Daoy (cell line): Measurements from ENCODE around the gene SLC35F3. TPM values are rescaled to one million over a fixed set of nuclear protein-coding genes. Genes with fewer than 3 reads are reported as not detected.

Experiments
- DNase-seq: peaks from one replicate; pipeline ENCODE4 v3.0.0-alpha.2; 2015; ENCODE audit warnings: low read depth
- total RNA-seq: library from RNA; depleted of rRNA; stranded (reverse); fragments of >200 nt; shearing (Covaris generic); gene quantifications from 2 replicates; pipeline ENCODE4 v1.2.3, GENCODE V29; 2014

Gene SLC35F3
- total RNA-seq, 1 experiment from 2014 or later, result 7.5 TPM

DNA sequence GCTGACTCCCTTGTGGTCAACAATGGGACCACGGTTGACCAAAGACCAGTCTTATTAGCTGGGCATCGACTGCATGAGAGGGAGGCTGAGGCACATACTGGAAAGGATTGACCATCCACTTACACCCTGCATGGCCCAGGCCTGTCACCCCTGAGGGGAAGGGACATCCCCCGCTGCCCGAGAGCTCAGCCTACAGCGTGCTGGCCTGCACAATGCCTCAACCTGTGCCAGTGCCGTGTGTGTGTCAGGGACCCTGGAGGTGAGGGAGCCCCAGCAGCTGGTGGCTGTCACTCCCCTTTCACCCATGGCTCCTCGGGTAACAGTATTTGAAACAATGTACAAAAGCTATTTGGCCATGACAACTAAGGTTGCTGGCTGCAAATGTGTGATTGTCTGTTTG, 67.3 kb downstream of the SLC35F3 start:
- DNase-seq, result no peak

DNA sequence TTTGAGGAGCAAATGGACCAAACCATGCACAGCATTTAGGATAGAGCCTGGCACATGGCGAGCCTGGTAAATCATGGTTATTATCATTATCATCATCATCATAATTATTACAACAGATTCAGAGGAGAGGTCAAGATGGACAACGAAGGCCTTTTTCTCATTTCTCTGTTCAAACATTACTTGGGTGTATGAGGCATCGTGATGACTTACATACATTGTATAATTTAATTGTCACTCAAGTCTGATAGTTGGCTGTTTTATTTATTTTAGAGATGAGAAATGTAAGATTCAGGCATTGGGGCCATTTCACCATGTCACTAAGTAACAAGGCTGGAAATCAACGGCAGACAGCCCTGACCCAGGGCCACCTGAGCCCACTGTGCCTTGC, 68.1 kb downstream of the SLC35F3 start:
- DNase-seq, result no peak

- DNase-seq, result peak; percentile 61
Measured at GRCh38 chr1:233972951-233973635, 68.6 kb downstream of the SLC35F3 start.

DNA sequence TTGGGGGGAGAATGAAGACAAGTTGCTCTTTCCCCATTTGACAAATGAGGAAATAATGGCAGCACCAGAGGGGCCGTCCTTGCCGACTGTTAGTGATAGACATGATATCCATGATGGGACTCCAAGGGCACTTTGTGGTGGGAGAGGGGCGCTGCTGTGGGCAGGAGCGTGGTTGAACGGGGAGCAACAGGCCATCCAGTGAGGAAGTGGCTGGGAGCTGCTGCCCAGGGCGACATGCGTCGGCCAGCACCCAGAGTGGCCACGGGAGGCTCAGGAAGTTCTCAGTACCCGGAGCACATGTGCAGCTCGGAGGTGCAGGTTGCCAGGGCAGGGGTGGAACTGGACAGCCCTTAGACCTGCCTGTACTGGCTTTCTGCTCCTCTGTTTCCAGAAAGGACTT, 71.0 kb downstream of the SLC35F3 start:
- no peak for DNase-seq

DNA sequence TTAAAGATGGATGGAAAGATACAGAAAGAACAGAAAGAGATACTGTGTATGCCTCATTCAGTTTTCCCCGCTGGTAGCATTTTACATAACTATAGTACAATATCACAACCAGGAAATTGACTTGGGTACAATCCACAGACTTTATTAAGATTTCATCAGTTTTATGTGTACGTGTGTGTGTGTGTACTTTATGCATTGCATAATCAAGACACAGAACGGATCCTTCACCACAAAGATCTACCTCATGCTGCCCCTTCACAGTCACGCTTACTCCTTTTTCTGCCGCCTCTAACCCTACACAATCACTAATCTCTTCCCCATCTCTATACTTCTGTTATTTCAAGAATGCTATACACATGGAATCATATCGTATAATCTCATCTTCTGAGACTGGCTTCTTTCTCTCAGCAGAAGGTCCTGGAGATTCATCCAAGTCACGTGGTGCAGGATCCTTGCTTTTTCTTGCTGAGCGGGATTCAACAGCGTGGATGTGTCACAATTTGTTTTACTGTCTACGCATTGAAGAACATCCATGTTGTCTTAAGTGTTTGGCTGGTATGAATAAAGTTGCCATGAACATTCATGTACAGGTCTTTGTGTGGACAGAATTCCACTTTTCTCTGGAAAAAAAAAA, 76.7 kb downstream of the SLC35F3 start:
- DNase-seq, result no peak

DNA sequence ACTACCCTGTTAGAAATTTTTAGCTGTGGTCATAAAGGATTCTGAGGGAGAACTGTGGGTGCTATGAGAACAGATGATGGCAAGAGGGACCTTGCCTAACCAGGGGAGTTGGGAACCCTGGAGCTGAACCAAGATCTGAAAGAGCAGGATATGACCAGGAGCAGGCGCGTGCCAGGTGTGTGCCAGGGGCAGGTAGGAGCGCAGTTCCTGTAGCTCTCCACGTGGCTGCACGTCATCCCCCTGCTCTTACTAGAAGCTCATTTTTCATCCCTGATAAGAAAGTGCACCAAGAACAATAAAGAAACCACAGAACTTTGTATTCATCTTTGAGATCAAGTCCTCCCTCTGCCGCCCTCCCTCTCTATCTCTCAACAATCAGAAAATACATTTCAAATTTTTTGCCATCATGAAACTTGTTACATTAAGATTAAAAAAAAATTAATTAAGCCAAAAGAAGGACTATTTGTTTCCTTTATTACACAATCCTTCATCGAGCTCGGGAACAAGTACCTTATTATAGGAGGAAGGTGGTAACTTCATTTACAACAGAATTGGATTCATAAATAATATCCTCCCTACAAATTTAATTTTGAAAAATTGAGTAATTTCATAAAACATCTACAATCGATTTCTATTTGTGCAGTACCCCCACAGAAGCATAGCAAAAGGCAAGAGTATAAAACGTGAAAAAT, 78.5 kb downstream of the SLC35F3 start:
- DNase-seq, result peak; percentile 33

DNA sequence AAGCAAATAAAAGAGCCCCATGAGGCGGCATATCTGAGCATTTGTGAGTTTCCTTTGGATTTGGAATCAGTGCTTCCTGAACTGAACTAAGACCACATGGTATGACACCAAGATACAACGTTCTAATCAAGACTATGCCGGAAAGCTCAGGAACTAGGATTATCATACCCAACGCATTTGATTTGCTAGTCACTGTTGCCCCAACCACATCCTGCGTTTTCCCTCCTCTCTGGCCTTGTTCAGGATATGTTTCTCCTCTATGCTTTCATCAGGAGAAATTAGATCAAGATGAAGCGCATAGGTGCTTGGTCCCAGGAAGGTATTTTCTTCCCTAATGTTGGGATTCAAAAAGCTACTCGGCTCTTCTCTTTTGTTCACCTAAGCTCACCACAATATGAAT, 79.3 kb downstream of the SLC35F3 start:
- peak; percentile 57 for DNase-seq

DNA sequence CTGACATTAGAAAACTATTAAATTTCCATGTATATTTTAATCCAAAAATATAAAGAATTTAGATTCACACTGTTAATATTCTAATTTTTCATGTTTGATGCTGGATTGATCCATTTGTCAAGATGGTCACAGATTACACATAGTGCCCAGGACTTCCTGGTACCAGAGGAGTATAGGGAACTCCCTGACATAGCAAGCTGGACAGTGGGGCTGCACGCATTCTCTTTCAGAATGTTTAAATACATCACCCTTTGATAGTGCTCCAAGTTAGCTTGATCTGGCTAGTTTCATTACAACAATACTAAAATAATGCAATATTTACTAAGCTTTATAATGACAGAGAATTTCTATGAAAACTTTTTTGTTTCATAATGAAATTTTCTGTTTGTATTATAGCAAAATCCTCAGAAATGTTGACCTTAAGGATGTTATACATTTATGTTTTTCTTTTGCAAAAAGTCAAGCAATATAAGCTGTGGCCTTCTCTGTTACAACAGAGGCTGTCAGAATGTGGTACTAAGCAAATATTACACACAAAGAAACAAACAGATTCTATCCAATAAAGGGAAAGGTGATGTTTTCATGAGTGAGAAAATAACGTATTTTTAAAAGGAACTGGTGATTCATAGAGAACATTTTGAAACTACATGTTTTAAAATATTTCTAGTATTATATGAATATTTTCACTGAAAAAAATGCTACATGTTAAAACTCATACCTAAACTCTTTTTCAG, 84.7 kb downstream of the SLC35F3 start:
- no peak for DNase-seq

DNA sequence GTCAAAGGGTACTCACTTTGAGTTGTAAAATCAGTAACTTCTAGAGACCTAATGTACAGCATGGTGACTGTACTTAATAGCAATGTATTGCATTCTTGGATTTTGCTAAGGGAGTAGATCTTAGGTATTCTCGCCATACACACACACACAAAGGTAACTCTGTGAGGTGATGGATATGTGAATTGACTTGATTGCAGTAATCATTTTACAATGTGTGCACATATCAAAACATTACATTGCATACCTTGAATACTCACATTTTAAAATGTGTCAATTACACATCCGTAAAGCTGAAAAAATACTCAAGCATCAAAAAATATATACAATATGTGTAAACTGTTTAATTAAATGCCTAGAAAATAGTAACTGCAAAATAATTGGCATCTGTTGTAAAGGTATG, 86.0 kb downstream of the SLC35F3 start:
- DNase-seq, result no peak

DNA sequence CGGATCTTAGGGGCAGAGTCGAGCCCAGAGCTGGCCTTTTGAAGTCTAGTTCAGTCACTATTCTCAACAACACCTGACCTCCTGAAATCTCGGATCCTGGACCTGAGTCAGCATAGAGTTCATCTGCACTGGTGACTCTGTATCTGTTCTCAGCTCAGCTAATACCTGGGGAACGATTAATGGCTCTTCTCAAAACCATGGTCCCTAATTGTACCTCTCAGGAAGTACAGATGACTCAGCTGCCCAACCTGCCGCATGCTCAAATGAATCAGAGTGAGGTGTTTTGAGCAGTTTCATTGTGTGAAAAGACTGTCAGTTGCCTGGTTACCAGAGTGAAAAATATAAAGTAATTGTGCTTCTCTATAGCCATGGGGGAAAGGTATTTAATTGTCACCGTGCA, 89.2 kb downstream of the SLC35F3 start:
- peak; percentile 83 for DNase-seq

DNA sequence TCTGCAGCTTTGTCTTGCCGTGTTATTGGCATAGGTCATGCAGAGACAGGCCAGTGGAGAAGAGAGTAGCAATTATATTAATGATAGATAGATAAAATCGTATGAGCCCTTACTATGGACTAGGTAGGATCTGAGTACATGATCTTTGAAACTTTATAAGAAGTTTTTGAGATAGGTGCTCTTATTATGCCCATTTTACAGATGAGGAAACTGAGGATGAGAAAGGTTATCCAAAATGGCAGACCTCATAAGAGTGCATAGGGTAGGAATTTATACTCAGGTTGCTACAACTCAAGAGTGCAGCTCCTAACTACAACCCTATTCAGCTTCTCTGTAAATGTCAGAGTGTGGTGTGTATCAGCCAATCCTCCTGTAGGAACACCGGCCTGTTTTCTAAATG, 89.6 kb downstream of the SLC35F3 start:
- no peak for DNase-seq

DNA sequence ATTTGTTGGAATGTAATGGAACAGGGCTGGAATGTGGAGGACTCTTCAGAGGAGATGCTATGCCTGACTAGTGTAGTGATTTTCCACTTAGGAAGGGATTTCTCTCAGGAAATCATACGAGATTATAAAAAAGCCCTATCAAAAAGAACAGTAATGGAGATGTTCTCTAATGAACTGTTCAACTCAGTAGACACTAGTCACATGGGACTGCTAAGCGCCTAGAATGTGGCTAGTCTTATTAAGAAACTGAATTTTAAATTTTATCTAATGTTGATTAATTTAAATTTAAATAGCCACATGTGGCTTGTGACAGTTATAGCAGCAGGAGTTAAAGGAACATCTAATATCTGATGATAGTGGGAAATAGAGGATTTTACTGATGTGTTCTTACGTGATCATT, 94.0 kb downstream of the SLC35F3 start:
- no peak for DNase-seq

DNA sequence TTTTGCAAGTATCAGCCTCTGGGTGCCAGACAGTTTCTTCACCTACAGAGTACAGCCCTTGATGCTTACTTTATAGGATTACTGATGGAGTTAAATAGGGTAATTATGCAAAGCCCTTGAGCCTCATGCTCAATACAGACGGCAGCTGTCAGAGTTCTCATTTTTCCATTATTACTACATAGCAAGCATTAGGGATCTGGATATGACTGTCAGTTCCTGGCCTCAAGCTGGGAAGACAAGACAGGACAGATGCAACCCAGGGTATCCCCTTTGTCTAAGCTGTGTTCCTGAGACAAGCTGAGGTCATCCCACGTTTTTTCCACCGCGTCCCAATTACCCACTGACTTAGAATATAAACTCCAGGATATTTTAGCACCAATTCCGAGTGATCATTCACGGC, 94.4 kb downstream of the SLC35F3 start:
- no peak for DNase-seq

DNA sequence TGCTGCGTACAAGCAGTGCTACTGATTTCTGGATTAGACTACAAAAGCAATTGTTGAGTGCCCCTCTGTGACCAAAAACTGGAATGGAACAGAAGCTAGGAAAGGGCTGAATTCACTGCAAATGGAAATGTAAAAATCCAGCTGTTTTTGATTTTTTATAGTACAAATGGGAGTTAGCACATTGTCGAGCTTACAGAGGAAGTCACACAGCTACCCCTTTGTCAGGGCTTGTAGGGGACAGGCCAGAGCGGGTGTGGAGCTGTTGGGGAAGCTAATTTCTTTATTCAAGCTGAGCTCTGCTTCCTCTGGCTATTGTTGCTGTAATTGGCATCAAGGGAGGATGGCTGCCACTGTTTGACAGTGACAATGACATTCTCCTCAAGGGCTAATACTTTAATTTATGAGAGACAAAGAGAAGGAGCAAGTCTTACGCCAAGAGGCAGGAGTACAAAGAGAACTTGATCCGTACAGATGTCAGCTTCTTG, 96.1 kb downstream of the SLC35F3 start:
- no peak for DNase-seq

- DNase-seq, result peak; percentile 35
Measured at GRCh38 chr1:234001817-234002216, 97.3 kb downstream of the SLC35F3 start.

DNA sequence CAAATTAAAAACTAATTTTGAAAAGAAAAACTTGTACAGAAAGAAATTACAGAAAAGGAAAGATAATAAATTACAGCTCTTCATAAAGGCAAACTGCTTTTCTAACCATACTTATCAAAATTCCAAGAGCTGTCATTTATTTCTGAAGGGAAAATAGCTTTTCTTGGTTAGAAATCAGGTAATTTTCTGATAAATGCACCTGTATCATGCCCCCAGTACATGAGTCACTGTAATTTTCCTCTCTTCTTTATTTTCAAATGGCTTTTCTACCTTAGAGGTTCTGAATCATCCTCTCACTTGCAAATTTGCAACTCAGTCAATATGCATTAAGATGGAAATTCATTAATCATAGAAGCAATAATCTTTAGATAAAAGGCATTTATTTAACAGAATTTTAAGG, 100.1 kb downstream of the SLC35F3 start:
- DNase-seq, result no peak

GRCh38 chr1:234007684-234008083, 103.2 kb downstream of the SLC35F3 start:
- DNase-seq, result no peak

GRCh38 chr1:234008591-234008990, 104.1 kb downstream of the SLC35F3 start:
- DNase-seq, result no peak

DNA sequence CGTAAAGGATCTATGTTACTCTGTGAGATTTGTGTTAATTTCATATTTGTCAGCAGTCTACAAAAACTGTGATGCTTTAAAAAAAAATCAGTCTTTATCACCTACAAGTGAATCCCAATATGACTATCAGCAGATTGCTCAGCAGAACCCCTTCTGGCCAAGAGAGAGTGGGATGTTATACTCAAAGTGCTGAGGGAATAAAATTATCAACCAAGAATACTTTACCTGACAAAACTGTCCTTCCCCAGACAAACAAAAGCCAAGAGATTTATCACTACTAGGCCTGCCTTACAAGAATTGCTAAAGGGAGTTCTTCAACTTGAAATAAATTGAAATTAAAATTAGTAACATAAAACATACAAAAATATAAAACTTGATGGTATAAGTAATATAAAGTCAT, 105.2 kb downstream of the SLC35F3 start:
- DNase-seq, result no peak

DNA sequence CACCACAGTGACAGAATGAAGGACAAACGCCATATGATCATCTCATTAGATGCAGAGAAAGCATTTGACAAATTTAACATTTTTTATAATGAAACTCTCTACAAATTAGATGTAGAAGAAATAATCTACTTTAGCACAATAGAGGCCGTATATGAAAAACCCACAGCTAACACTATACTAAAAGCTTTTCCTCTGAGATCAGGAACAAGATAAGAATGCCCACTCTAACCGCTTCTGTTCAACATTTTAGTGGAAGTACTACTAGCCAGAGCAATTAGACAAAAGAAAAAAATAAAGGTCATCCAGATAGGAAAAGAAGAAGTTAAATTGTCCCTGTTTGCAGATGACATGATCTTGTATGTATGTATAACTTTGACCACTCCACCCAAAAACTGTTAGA, 109.7 kb downstream of the SLC35F3 start:
- no peak for DNase-seq

DNA sequence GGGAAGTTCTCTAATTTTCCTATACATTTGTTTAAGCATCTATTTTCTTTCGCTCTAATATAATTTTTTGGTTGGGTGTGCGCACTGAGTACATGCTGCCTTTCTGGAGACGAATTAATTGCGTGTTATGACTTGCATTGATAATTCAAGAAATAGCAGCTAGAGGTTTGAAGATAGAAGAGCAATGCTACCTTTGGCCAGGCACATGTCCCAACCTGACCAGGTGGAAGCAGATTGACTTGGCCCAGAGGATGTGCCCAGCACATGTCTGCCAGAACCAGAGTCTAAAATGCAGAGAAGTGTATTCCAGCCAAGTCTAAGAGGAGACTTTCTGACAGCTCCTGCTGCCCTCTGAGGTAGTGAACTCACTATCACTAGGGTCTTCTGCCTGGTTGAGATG, 114.3 kb downstream of the SLC35F3 start:
- DNase-seq, result no peak

- no peak for DNase-seq
Measured at GRCh38 chr1:234019387-234019786, 114.9 kb downstream of the SLC35F3 start.
